HL-60/S4 (cell line): Measurements from ENCODE around the gene LTB4R2.
"Not testable (repeated sequence)": the region's sequence is repeated elsewhere in the genome, so short reads cannot be mapped to it uniquely, and the experiment has no call there.

ENCODE experiments used
- in situ Hi-C: fragments of 300-500 bp; cut with MboI; formaldehyde crosslinking; loops from 2 replicates; pipeline ENCODE4 v1.14.3; 2022; ENCODE audit warnings: low sequenced_read_pairs

The LTB4R2 gene

GRCh38 chr14:24315807-24316596 lies 6.1 kb downstream of the LTB4R2 start:
- in situ Hi-C loops = no loop called here

GRCh38 chr14:24316597-24316950 lies 6.6 kb downstream of the LTB4R2 start:
- in situ Hi-C loops = no loop called here

GRCh38 chr14:24317141-24317928 lies 7.4 kb downstream of the LTB4R2 start:
- in situ Hi-C loops = no loop called here

- in situ Hi-C loops = no loop called here
Observed at GRCh38 chr14:24321212-24321975, 11.5 kb downstream of the LTB4R2 start.

GRCh38 chr14:24322672-24323071 lies 12.7 kb downstream of the LTB4R2 start:
- in situ Hi-C loops = no loop called here

- in situ Hi-C loops = no loop called here
Observed at GRCh38 chr14:24323341-24323740, 13.4 kb downstream of the LTB4R2 start.

GRCh38 chr14:24324024-24324423 lies 14.1 kb downstream of the LTB4R2 start:
- in situ Hi-C loops = no loop called here

GRCh38 chr14:24325041-24325530 lies 15.1 kb downstream of the LTB4R2 start:
- in situ Hi-C loops = no loop called here

- in situ Hi-C loops = no loop called here
Observed at GRCh38 chr14:24325963-24326362, 16.0 kb downstream of the LTB4R2 start.

- in situ Hi-C loops = no loop called here
Observed at GRCh38 chr14:24327303-24327702, 17.4 kb downstream of the LTB4R2 start.

GRCh38 chr14:24327914-24328313 lies 18.0 kb downstream of the LTB4R2 start:
- in situ Hi-C loops = not testable (repeated sequence)

- in situ Hi-C loops = no loop called here
Observed at GRCh38 chr14:24329073-24329663, 19.2 kb downstream of the LTB4R2 start.

GRCh38 chr14:24329736-24330135 lies 19.8 kb downstream of the LTB4R2 start:
- in situ Hi-C loops = loop anchor here (5.0 kb wide), 1 partner anchor 108 kb away; no protein-coding TSS in a partner anchor

- in situ Hi-C loops = loop anchor here (5.0 kb wide), 1 partner anchor 106 kb away; no protein-coding TSS in a partner anchor
Observed at GRCh38 chr14:24330973-24331674, 21.2 kb downstream of the LTB4R2 start.

GRCh38 chr14:24331731-24332267 lies 21.9 kb downstream of the LTB4R2 start:
- in situ Hi-C loops = loop anchor here (5.0 kb wide), 1 partner anchor 106 kb away; no protein-coding TSS in a partner anchor

- in situ Hi-C loops = loop anchor here (5.0 kb wide), 1 partner anchor 105 kb away; no protein-coding TSS in a partner anchor
Observed at GRCh38 chr14:24332268-24332993, 22.5 kb downstream of the LTB4R2 start.

- in situ Hi-C loops = loop anchor here (5.0 kb wide), 1 partner anchor 103 kb away; no protein-coding TSS in a partner anchor
Observed at GRCh38 chr14:24334431-24335291, 24.7 kb downstream of the LTB4R2 start, which contains the start of gene ADCY4. Gene ADCY4 (minus strand): TSS chr14:24335071. CDS start chr14:24334652, 419 bp downstream.
